DND-41 (cell line): ENCODE data around the gene DSCAM.

Source experiments
- ATAC-seq: fragments of 200-7000 bp; cut with Tn5 transposase; 3 replicates; pipeline ENCODE4 v1.9.1; 2021; ENCODE audit warnings: low read depth; ENCODE audit not compliant: insufficient read depth
- DNase-seq: peaks from one replicate; pipeline ENCODE4 v3.0.0-alpha.2; 2020
- H2AFZ ChIP-seq: 2 replicates; pipeline ENCODE4 v1.6.0; 2012; ENCODE audit warnings: low read depth, low read length
- H3K27ac ChIP-seq: 2 replicates; pipeline ENCODE4 v1.5.1; 2012; ENCODE audit warnings: low read length, inconsistent platforms
- H3K27me3 ChIP-seq: fragments of 200-600 bp; sonication (generic); 2 replicates; pipeline ENCODE4 v1.6.0; 2012; ENCODE audit warnings: low read length, mild to moderate bottlenecking, inconsistent platforms; ENCODE audit not compliant: insufficient read depth, poor library complexity
- H3K36me3 ChIP-seq: 2 replicates; pipeline ENCODE4 v1.5.1; 2012; ENCODE audit warnings: low read length, inconsistent platforms; ENCODE audit not compliant: insufficient read depth
- H3K4me1 ChIP-seq: 2 replicates; pipeline ENCODE4 v1.5.1; 2012; ENCODE audit warnings: mild to moderate bottlenecking, low read length; ENCODE audit not compliant: insufficient read depth
- H3K4me2 ChIP-seq: 2 replicates; pipeline ENCODE4 v1.6.0; 2012; ENCODE audit warnings: mild to moderate bottlenecking, moderate library complexity, low read length, inconsistent platforms; ENCODE audit not compliant: insufficient read depth
- H3K4me3 ChIP-seq, 2 experiments: fragments of 200-600 bp in 1 of 2; shearing (Covaris generic) in 1 of 2; 2 replicates each; pipeline ENCODE4 v1.5.1; 2012 to 2016; ENCODE audit warnings: inconsistent platforms in 2 of 2, low read length in 2 of 2, mild to moderate bottlenecking in 2 of 2, low read depth in 1 of 2, moderate library complexity in 1 of 2
- H3K79me2 ChIP-seq: 2 replicates; pipeline ENCODE4 v1.6.0; 2012; ENCODE audit warnings: low read length, inconsistent platforms; ENCODE audit not compliant: insufficient read depth
- H3K9ac ChIP-seq: 2 replicates; pipeline ENCODE4 v1.6.0; 2012; ENCODE audit warnings: low read depth, mild to moderate bottlenecking, inconsistent platforms, low read length, moderate library complexity
- H3K9me3 ChIP-seq: 2 replicates; pipeline ENCODE4 v1.5.1; 2012; ENCODE audit warnings: low read length, moderate library complexity, mild to moderate bottlenecking, inconsistent platforms; ENCODE audit not compliant: insufficient read depth, severe bottlenecking
- H4K20me1 ChIP-seq: 2 replicates; pipeline ENCODE4 v1.6.0; 2012; ENCODE audit warnings: low read length; ENCODE audit not compliant: insufficient read depth
- CTCF ChIP-seq: IDR thresholded peaks from 2 replicates; pipeline ENCODE4 v1.5.1; 2012; ENCODE audit warnings: borderline replicate concordance, low read length, moderate library complexity, mild to moderate bottlenecking; ENCODE audit not compliant: poor library complexity, severe bottlenecking; ENCODE audit errors: extremely low read depth
- EZH2 ChIP-seq: IDR thresholded peaks from 3 replicates; pipeline ENCODE4 v1.6.1; 2012; ENCODE audit warnings: borderline replicate concordance, low read depth, mild to moderate bottlenecking, moderate library complexity, low read length, inconsistent platforms; ENCODE audit not compliant: severe bottlenecking

DSCAM gene

GRCh38 chr21:40568807-40569206 lies 278.2 kb downstream of the DSCAM start:
- TF ChIP-seq EZH2, result no peak
- H3K27ac ChIP-seq, result no peak overlapping the region
- no peaks in the 10 kb centered on the region for H4K20me1 ChIP-seq
- no peaks in the 10 kb centered on the region for H3K9me3 ChIP-seq
- no peak overlapping the region for H3K9ac ChIP-seq
- no peaks in the 10 kb centered on the region for H3K27me3 ChIP-seq
- no peaks in the 10 kb centered on the region for H3K4me1 ChIP-seq
- H3K36me3 ChIP-seq, result no peaks in the 10 kb centered on the region
- H3K79me2 ChIP-seq, result no peaks in the 10 kb centered on the region
- H3K4me2 ChIP-seq, result no peak overlapping the region
- no peak overlapping the region for H2AFZ ChIP-seq
- no peak for ATAC-seq
- no peak overlapping the region for H3K4me3 ChIP-seq
- DNase-seq, result no peak

- Histone ChIP-seq H3K27ac (no peak overlapping the region), H3K9ac (no peak overlapping the region), H3K4me2 (no peak overlapping the region), H3K9me3 (no peaks in the 10 kb centered on the region), H3K79me2 (no peaks in the 10 kb centered on the region), H3K27me3 (no peaks in the 10 kb centered on the region), H3K4me1 (no peaks in the 10 kb centered on the region), H2AFZ (no peak overlapping the region), H4K20me1 (no peaks in the 10 kb centered on the region), H3K36me3 (no peaks in the 10 kb centered on the region), H3K4me3 (no peak overlapping the region)
- TF ChIP-seq EZH2, result no peak
- TF ChIP-seq CTCF, result no peak
- ATAC-seq (no peak), DNase-seq (no peak)
Measured at GRCh38 chr21:40567501-40567900, 279.5 kb downstream of the DSCAM start.

GRCh38 chr21:40566486-40566885 lies 280.5 kb downstream of the DSCAM start:
- H3K4me3 ChIP-seq, result no peak overlapping the region
- ATAC-seq (no peak), DNase-seq (no peak)
- no peaks in the 10 kb centered on the region for H3K36me3 ChIP-seq
- H3K27me3 ChIP-seq, result no peaks in the 10 kb centered on the region
- no peak for TF ChIP-seq EZH2
- TF ChIP-seq CTCF, result no peak
- H3K79me2 ChIP-seq, result no peaks in the 10 kb centered on the region
- H2AFZ ChIP-seq, result no peak overlapping the region
- no peak overlapping the region for H3K27ac ChIP-seq
- H3K9me3 ChIP-seq, result no peaks in the 10 kb centered on the region
- no peak overlapping the region for H3K9ac ChIP-seq
- H3K4me1 ChIP-seq, result no peaks in the 10 kb centered on the region
- H4K20me1 ChIP-seq, result no peaks in the 10 kb centered on the region
- H3K4me2 ChIP-seq, result no peak overlapping the region

GRCh38 chr21:40564318-40564717 lies 282.6 kb downstream of the DSCAM start:
- Histone ChIP-seq H3K27ac (no peak overlapping the region), H2AFZ (no peak overlapping the region), H4K20me1 (no peaks in the 10 kb centered on the region), H3K4me3 (no peak overlapping the region), H3K9ac (no peak overlapping the region), H3K4me2 (no peak overlapping the region), H3K36me3 (no peaks in the 10 kb centered on the region), H3K79me2 (no peaks in the 10 kb centered on the region), H3K4me1 (no peaks in the 10 kb centered on the region), H3K27me3 (no peaks in the 10 kb centered on the region), H3K9me3 (no peaks in the 10 kb centered on the region)
- no peak for TF ChIP-seq EZH2
- no peak for TF ChIP-seq CTCF
- ATAC-seq, result no peak
- DNase-seq, result no peak
